ENCODE data around the gene RSRC1. TPM values are rescaled to one million over a fixed set of nuclear protein-coding genes. Genes with fewer than 3 reads are reported as not detected.

RSRC1 gene
- total RNA-seq, 1 donor from 2014 or later: 28.5 TPM

DNA sequence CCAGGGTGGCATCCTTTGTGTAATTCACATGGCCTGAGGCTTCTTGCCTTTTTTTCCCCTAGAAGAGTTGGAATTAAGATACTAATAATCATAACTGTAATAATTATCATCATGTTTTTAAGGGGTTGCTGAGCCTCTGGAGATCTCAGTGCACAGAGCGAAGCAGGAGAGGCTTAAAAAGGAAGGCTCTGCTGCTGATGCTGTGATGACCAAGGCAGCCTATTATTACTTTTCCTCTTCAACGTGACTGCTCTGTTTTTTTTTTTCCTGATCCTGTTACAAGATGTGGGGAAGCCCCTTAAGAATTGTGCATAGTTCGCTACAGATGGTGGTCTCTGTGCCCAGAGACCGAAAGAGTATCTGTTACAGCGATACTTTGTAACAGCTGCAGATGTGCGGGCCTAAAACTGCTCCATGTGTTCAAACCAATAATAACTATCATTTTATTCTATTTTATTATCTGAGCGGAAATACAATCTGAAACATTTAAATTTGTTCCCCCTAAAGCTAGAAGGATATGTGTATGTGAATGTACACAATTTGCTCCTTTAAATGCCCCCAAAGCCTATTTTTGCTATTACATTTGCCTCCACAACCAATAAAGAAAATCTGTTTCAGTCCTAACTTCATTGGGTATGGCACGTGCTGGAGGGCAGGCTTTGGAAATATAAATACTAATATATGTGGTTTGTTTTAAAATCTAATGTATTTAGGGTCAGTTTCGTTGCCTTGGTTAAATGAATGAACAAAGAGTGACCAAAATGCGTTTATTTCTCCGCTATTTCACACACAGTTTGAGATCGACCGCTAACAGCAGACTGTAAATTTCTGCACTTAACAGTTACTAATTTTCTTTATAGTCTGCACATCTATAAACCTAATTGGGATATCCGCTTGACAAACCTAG is 8.3 kb upstream of the RSRC1 start:
- no peak overlapping the region for H3K4me3 Mint-ChIP-seq (ENCODE audit: unreplicated experiment)
- Histone ChIP-seq H3K9me3 (ENCODE audit: insufficient read depth, low read depth, low read length) (no peaks in the 10 kb centered on the region), H3K4me1 (ENCODE audit: insufficient read depth, low read length) (peaks cover 20% of the 10 kb centered on the region), H3K36me3 (ENCODE audit: insufficient read depth, low read length) (no peaks in the 10 kb centered on the region), H3K4me2 (ENCODE audit: low read length) (no peak overlapping the region), H3K9ac (ENCODE audit: low read length) (no peak overlapping the region), H3K27ac (ENCODE audit: low read depth, low read length) (no peak overlapping the region), H3K27me3 (ENCODE audit: insufficient read depth, low read length) (peaks cover 88% of the 10 kb centered on the region), H3K79me2 (ENCODE audit: insufficient read depth, low read length) (no peaks in the 10 kb centered on the region), H4K20me1 (ENCODE audit: insufficient read depth, low read length) (no peaks in the 10 kb centered on the region), H3K4me3 (ENCODE audit: insufficient read depth, low read depth, low read length) (no peak overlapping the region), H2AFZ (ENCODE audit: low read depth, low read length) (no peak overlapping the region)
- DNase-seq (ENCODE audit: low read depth) (no peak), FAIRE-seq (no peak)
- peaks cover 86% of the 10 kb centered on the region for H3K27me3 Mint-ChIP-seq (ENCODE audit: low read depth, unreplicated experiment)
- TF ChIP-seq, protein P1, sequence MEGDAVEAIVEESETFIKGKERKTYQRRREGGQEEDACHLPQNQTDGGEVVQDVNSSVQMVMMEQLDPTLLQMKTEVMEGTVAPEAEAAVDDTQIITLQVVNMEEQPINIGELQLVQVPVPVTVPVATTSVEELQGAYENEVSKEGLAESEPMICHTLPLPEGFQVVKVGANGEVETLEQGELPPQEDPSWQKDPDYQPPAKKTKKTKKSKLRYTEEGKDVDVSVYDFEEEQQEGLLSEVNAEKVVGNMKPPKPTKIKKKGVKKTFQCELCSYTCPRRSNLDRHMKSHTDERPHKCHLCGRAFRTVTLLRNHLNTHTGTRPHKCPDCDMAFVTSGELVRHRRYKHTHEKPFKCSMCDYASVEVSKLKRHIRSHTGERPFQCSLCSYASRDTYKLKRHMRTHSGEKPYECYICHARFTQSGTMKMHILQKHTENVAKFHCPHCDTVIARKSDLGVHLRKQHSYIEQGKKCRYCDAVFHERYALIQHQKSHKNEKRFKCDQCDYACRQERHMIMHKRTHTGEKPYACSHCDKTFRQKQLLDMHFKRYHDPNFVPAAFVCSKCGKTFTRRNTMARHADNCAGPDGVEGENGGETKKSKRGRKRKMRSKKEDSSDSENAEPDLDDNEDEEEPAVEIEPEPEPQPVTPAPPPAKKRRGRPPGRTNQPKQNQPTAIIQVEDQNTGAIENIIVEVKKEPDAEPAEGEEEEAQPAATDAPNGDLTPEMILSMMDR (IDR thresholded peaks at IDR 0.05; ENCODE audit: insufficient read depth, low read depth, low read length): no peak
- no peak for TF ChIP-seq EZH2 (IDR thresholded peaks at IDR 0.05; ENCODE audit: insufficient read depth, low read length)
- peaks cover 3% of the 10 kb centered on the region for H3K9me3 Mint-ChIP-seq (ENCODE audit: unreplicated experiment)
- peaks cover 9% of the 10 kb centered on the region for H3K4me1 Mint-ChIP-seq (ENCODE audit: low read depth, unreplicated experiment)
- H3K27ac Mint-ChIP-seq (ENCODE audit: unreplicated experiment): no peak overlapping the region
- H3K36me3 Mint-ChIP-seq (ENCODE audit: low read depth, unreplicated experiment): peaks cover 1% of the 10 kb centered on the region

DNA sequence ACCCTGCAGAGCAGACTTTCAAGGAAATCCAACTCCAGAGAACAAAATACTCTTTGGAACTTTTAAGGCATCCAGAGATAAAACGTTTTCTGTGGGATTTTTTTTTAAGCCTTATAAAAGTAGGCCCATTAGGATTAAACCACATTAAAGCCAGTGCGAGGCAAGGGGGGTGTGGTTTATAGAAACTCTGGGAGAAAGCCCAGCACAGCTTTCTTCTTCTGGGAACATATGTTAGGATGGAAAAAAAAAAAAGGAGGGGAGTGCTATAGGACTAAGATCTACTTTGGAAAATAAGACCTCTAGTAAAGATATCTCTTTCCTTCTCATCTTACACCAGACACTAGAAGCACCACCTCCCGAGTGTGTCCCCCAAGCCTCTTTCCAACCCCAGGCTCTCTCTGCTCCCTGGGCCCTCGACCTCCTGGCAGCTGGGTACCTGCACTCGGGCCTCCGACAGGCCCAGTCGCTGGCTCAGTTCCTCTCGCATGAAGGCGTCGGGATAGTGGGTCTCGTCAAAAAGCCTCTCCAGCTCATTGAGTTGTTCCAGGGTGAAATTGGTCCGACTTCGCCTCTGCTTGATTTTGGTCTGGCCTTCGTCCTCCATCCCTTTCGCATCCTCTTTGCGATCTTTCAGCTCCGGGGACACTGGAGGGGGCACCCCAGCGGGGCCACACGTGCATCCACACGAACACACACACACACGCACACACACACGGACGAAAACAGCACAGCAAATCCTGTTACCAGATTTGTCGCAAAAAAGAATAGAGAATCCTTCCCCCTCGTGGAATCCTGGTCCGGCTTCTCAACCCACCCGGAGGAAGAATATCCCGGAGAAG is 7.4 kb upstream of the RSRC1 start:
- peaks cover 89% of the 10 kb centered on the region for H3K27me3 Mint-ChIP-seq (ENCODE audit: low read depth, unreplicated experiment)

More for the DNA sequence above, 7.4 kb upstream of the RSRC1 start:
- H3K4me1 Mint-ChIP-seq (ENCODE audit: low read depth, unreplicated experiment): peaks cover 9% of the 10 kb centered on the region
- H3K27ac Mint-ChIP-seq (ENCODE audit: unreplicated experiment): no peak overlapping the region
- FAIRE-seq: no peak
- no peaks in the 10 kb centered on the region for H3K36me3 ChIP-seq (ENCODE audit: insufficient read depth, low read length)
- no peaks in the 10 kb centered on the region for H4K20me1 ChIP-seq (ENCODE audit: insufficient read depth, low read length)
- peaks cover 19% of the 10 kb centered on the region for H3K4me1 ChIP-seq (ENCODE audit: insufficient read depth, low read length)
- H3K4me2 ChIP-seq (ENCODE audit: low read length): no peak overlapping the region
- no peak overlapping the region for H3K27ac ChIP-seq (ENCODE audit: low read depth, low read length)
- peaks cover 89% of the 10 kb centered on the region for H3K27me3 ChIP-seq (ENCODE audit: insufficient read depth, low read length)
- H2AFZ ChIP-seq (ENCODE audit: low read depth, low read length): no peak overlapping the region
- H3K4me3 ChIP-seq (ENCODE audit: insufficient read depth, low read depth, low read length): no peak overlapping the region
- no peaks in the 10 kb centered on the region for H3K79me2 ChIP-seq (ENCODE audit: insufficient read depth, low read length)
- no peak for DNase-seq (ENCODE audit: low read depth)
- no peak overlapping the region for H3K9ac ChIP-seq (ENCODE audit: low read length)
- H3K9me3 Mint-ChIP-seq (ENCODE audit: unreplicated experiment): peaks cover 3% of the 10 kb centered on the region
- H3K36me3 Mint-ChIP-seq (ENCODE audit: low read depth, unreplicated experiment): peaks cover 1% of the 10 kb centered on the region
- TF ChIP-seq, protein P1 (IDR thresholded peaks at IDR 0.05; ENCODE audit: insufficient read depth, low read depth, low read length): no peak
- no peak for TF ChIP-seq EZH2 (IDR thresholded peaks at IDR 0.05; ENCODE audit: insufficient read depth, low read length)
- peak overlapping the region; percentile 35 for H3K4me3 Mint-ChIP-seq (ENCODE audit: unreplicated experiment)
- no peaks in the 10 kb centered on the region for H3K9me3 ChIP-seq (ENCODE audit: insufficient read depth, low read depth, low read length)

Measured in astrocyte (in vitro differentiated cells and primary cell).